Activated naive CD4-positive, alpha-beta T cell treated with anti-CD3 and anti-CD28 coated beads, Interleukin-2, amount 10 ng/mL, durations not matched to agents 7 days and 5 days (primary cell): ENCODE results near the gene TBC1D5.

Experiments used
- CTCF ChIA-PET: fragments of 350-600 bp; sonication (Branson Sonifier 250); formaldehyde crosslinking; loops from one replicate; lab custom pipeline; 2021; ENCODE audit warnings: antibody characterized with exemption; lab: Charles Lee
- DNase-seq: peaks from one replicate; pipeline ENCODE4 v3.0.0-alpha.2; 2020
- H3K27ac Mint-ChIP-seq: one replicate; pipeline ENCODE4 v1.8.0; 2021; ENCODE audit warnings: mild to moderate bottlenecking, moderate library complexity, mixed read lengths
- H3K27me3 Mint-ChIP-seq: one replicate; pipeline ENCODE4 v1.8.0; 2021; ENCODE audit warnings: mild to moderate bottlenecking, mixed read lengths
- H3K36me3 Mint-ChIP-seq: one replicate; pipeline ENCODE4 v1.8.0; 2021; ENCODE audit warnings: mixed read lengths
- H3K4me1 Mint-ChIP-seq: one replicate; pipeline ENCODE4 v1.8.0; 2021; ENCODE audit warnings: mixed read lengths
- H3K4me3 Mint-ChIP-seq: one replicate; pipeline ENCODE4 v1.8.0; 2021; ENCODE audit warnings: mild to moderate bottlenecking, moderate library complexity, mixed read lengths
- H3K9me3 Mint-ChIP-seq: one replicate; pipeline ENCODE4 v1.8.0; 2021; ENCODE audit warnings: mixed read lengths

The TBC1D5 gene

DNA sequence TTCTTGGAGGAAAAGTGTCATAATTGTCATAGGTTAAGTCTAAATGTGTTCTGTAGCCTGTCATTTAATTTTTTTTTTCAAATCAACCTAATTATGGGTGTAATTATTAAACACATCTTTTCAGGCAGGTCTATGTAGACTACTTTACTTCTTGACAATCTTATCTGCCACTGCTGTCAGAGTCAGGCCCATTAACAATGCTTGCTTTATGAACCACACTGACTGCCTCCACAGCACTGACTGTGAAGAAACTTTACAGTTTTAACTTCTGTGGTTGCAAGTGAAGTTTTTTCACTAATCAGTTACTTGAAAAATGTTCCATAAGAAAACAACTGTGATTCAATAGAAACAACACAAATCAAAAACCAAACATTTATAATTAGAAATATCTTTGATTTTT, 449.9 kb downstream of the TBC1D5 start:
- no peak overlapping the region for H3K27ac Mint-ChIP-seq
- no peaks in the 10 kb centered on the region for H3K27me3 Mint-ChIP-seq
- CTCF ChIA-PET, result no interaction called here
- peaks cover 2% of the 10 kb centered on the region for H3K36me3 Mint-ChIP-seq
- H3K9me3 Mint-ChIP-seq, result no peaks in the 10 kb centered on the region
- no peak for DNase-seq
- H3K4me1 Mint-ChIP-seq, result no peaks in the 10 kb centered on the region
- no peak overlapping the region for H3K4me3 Mint-ChIP-seq

DNA sequence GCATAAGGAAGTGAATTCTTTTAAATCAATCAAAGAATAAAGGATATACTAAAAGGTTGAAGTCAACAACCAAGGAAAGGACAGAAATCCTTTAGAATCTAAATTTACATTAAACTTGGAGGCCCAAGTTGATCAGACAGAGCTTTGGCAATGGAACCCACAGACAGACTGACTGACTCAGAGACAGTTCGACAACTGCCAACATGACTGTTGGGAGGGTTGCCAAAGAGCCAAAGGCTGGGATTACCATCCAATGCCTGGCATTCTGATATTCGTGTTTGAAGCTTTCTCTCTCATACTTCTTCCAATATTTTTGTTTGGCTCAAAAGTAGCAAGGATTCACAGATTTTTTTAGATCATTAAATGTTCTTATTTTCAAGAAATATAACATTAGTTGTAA, 451.5 kb downstream of the TBC1D5 start:
- peaks cover 2% of the 10 kb centered on the region for H3K36me3 Mint-ChIP-seq
- no peak overlapping the region for H3K27ac Mint-ChIP-seq
- no peaks in the 10 kb centered on the region for H3K4me1 Mint-ChIP-seq
- H3K27me3 Mint-ChIP-seq, result no peaks in the 10 kb centered on the region
- no peak for DNase-seq
- no peaks in the 10 kb centered on the region for H3K9me3 Mint-ChIP-seq
- no peak overlapping the region for H3K4me3 Mint-ChIP-seq
- CTCF ChIA-PET, result no interaction called here

DNA sequence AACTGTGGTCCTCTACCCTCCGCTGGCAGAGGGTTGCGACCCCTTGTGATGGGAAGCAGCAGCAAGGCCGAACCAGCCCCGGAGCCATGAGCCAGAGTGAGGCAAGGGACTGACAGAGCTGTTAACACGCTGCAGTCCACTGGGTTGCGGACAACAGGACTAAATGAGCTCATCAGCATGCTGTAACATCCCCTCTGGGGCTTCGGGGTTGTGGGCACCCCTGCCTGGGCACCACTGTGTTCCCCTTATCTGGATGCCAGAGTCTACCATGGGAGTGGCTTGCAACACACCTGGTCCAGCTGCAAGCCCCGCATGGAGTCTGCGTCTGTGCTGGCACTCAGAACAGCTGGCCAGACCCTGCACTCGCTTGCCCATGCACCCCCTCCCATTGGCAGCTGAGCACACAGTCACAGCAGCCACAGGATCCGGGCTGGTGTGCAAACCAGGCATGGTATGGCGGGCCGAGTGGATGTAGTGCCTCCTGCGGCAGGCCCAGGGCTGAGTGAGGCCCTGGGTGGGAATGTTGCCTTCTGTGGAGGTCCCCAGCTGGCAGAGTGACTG, 453.5 kb downstream of the TBC1D5 start:
- DNase-seq, result no peak
- Mint-ChIP-seq H3K27ac (no peak overlapping the region), H3K9me3 (no peaks in the 10 kb centered on the region), H3K36me3 (peaks cover 2% of the 10 kb centered on the region), H3K4me3 (no peak overlapping the region), H3K4me1 (no peaks in the 10 kb centered on the region), H3K27me3 (no peaks in the 10 kb centered on the region)
- CTCF ChIA-PET, result no interaction called here

DNA sequence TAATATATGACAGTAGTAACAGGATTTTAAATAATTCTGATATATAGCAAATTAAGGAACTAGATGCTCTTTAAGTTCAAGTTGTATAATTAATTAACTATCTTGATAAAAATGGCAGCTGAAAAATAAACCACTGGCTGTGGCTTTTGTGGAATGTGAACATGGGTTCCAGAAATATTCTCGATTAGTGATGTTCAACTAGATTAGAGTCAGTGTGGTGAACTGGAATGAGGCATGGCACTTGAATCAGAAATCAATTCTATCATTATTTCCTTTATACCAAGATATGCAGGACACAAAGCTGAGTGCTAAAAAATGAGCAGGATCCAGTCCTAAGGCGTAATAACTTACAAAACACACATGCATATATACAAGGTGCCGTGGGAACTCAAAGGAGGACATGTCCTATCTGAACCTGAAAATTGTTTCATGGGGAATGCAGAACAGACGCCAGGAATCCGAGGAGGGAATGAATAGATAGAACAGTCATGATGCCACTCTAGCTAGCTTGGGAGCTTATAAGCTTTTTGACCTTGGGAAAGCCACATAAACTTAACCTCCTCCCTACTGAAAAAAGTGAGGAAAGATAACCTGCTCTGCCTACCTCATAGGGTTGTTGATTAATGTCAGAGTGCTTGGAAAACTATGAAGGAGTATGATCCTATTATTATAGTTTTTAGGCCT, 455.3 kb downstream of the TBC1D5 start:
- no peak overlapping the region for H3K4me3 Mint-ChIP-seq
- no peaks in the 10 kb centered on the region for H3K27me3 Mint-ChIP-seq
- no peak overlapping the region for H3K27ac Mint-ChIP-seq
- H3K36me3 Mint-ChIP-seq, result peaks cover 2% of the 10 kb centered on the region
- no peaks in the 10 kb centered on the region for H3K4me1 Mint-ChIP-seq
- CTCF ChIA-PET, result no interaction called here
- H3K9me3 Mint-ChIP-seq, result no peaks in the 10 kb centered on the region
- no peak for DNase-seq

DNA sequence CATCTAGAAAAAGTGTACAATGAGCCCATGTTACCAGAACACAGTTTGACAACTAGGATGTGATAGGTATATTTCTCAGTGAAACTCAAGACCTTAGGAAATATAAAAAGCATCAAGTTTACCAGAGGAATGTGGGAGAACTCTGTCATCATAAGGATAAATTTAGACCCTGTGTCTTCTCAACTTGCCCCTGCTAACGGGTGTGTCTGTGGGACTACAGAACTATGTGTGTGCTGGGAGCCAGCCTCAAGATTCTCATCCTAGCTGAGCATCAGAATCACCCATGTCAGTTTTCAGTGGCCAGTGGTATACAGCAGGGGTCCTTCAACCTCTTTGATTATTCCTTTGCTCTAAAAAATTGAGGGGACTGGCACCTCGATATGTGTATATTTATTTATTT, 464.4 kb downstream of the TBC1D5 start:
- CTCF ChIA-PET, result no interaction called here
- H3K36me3 Mint-ChIP-seq, result no peaks in the 10 kb centered on the region
- no peak overlapping the region for H3K4me3 Mint-ChIP-seq
- no peaks in the 10 kb centered on the region for H3K9me3 Mint-ChIP-seq
- no peaks in the 10 kb centered on the region for H3K27me3 Mint-ChIP-seq
- no peak overlapping the region for H3K27ac Mint-ChIP-seq
- H3K4me1 Mint-ChIP-seq, result no peaks in the 10 kb centered on the region
- DNase-seq, result no peak

DNA sequence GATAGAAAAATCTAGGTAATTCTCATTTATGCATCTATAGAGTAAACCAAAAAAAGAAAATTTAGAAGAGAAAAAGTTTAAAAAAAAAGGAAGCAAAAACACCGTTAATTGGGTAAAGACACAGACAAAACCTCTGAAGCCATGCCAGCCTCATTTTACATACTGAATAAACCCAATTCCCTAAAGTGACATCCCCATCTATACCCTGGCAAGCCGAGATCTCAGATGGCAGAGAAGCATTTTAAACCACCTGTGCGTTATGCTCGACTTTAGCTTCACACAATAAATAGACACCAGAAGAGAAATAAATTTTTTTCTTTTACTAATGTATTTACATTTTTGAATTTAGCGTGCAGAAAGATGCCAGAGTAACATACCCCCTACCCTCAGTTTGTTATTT, 475.6 kb downstream of the TBC1D5 start:
- H3K9me3 Mint-ChIP-seq, result no peaks in the 10 kb centered on the region
- no peaks in the 10 kb centered on the region for H3K4me1 Mint-ChIP-seq
- no peak for DNase-seq
- no peak overlapping the region for H3K4me3 Mint-ChIP-seq
- no peaks in the 10 kb centered on the region for H3K36me3 Mint-ChIP-seq
- CTCF ChIA-PET, result no interaction called here
- H3K27me3 Mint-ChIP-seq, result no peaks in the 10 kb centered on the region
- no peak overlapping the region for H3K27ac Mint-ChIP-seq

DNA sequence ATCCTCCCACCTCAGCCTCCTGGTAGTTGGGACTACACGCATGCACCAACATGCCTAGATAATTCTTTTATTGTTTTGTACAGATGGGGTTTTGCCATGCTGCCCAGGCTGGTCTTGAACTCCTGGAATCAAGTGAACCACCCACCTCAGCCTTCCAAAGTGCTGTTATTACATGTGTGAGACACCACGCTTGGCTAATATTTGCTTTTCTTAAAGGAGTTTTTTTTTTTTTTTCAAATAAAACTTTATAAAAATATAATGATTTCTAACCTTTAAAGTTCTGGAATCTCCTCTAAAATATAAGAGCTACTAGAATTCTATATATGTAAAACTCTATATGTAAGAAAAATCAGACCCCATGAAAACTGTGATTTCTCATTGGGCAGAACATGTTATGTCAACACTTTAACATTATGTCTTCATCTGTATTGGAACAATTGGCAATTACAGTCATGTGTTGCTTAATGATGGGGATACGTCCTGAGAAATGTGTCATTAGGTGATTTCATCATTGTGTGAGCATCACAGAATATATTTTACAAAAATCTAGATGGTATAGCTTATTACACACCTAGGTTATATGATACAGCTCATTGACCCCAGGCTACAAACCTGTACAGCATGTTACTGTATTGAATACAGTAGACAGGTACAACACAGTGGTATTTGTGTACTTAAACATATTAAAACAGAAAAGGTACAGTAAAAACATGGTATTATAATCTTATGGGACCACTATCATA, 480.6 kb downstream of the TBC1D5 start:
- no peak for DNase-seq
- no peaks in the 10 kb centered on the region for H3K27me3 Mint-ChIP-seq
- no peak overlapping the region for H3K27ac Mint-ChIP-seq
- no peak overlapping the region for H3K4me3 Mint-ChIP-seq
- no peaks in the 10 kb centered on the region for H3K4me1 Mint-ChIP-seq
- no peaks in the 10 kb centered on the region for H3K36me3 Mint-ChIP-seq
- no peaks in the 10 kb centered on the region for H3K9me3 Mint-ChIP-seq
- CTCF ChIA-PET, result interaction anchor here (0.7 kb wide), 1 partner anchor 118 kb away, joined by 3 read pairs; no protein-coding TSS in a partner anchor

DNA sequence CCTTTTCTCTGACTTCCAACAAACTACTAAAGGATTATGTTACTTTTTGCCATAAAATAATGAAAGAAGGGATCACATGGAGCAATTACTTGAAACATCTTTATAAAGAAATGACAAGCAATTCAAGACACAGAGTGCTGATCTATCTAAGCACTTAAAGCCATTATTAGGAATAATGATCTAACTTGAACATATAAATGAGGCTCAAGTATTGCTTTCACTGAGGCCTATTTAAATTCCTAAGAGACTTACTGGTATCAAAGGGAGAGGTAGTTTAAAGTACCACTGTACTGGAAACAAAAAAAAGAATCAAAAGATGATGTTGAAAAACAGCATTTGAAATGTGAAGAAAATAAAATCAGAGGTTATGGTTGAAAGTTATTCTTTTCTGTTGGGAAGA, 482.2 kb downstream of the TBC1D5 start:
- Mint-ChIP-seq H3K9me3 (no peaks in the 10 kb centered on the region), H3K27me3 (no peaks in the 10 kb centered on the region), H3K4me3 (no peak overlapping the region), H3K27ac (no peak overlapping the region), H3K36me3 (no peaks in the 10 kb centered on the region), H3K4me1 (no peaks in the 10 kb centered on the region)
- no peak for DNase-seq
- CTCF ChIA-PET, result interaction anchor here (0.8 to 1.5 kb wide), 4 partner anchors 9 to 581 kb away, joined by 3 to 5 read pairs (median 4); no protein-coding TSS in a partner anchor

DNA sequence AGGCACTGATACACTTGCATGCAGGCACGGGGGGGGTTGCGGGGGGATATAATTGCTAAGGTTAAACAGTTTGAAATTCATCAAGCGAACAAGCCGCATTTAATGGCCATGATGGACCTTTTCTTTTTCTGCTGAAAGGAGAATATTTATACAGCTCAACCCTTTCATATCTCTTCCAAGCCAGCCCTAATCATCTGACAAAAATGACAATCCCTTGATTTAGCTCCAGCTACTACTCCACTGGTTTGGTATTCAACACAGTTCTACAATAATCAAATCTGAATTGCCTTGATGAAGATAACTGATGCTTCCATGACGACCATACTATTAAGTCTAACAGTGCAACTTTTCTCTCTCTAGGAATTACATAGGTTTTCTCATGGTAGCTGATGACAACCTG, 482.7 kb downstream of the TBC1D5 start:
- H3K27me3 Mint-ChIP-seq, result no peaks in the 10 kb centered on the region
- H3K27ac Mint-ChIP-seq, result no peak overlapping the region
- no peaks in the 10 kb centered on the region for H3K4me1 Mint-ChIP-seq
- H3K9me3 Mint-ChIP-seq, result no peaks in the 10 kb centered on the region
- no peak for DNase-seq
- CTCF ChIA-PET, result interaction anchor here (0.8 to 1.5 kb wide), 5 partner anchors 9 to 582 kb away, joined by 3 to 6 read pairs (median 4); no protein-coding TSS in a partner anchor
- H3K4me3 Mint-ChIP-seq, result no peak overlapping the region
- H3K36me3 Mint-ChIP-seq, result no peaks in the 10 kb centered on the region

DNA sequence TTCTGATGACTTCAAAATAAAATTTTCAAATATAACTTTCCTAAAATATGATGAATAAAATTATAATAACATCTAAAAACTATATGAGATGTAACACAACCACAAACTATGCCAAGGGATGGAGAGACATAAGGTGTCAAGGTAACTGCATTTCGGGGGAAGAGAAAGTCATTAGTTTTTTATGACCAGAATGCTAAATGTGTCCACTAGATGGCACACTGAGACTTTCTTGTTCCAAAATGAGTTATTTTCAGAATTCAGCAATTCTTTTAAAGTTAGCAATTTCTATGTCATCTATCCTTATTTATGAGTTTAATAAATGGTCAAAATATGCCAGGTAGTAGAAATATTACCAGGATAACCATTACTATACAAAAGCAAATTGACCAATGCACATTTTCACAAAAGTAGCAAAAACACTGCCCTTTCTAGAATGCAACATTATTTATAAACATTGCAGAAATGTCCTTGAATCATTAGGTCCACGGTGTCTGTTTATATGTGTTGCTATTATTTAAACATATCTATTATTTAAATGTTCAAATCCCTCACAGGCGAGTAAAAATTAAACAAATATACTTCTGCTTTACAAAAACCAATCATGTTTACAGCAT, 483.5 kb downstream of the TBC1D5 start:
- no peaks in the 10 kb centered on the region for H3K4me1 Mint-ChIP-seq
- H3K27ac Mint-ChIP-seq, result no peak overlapping the region
- no peaks in the 10 kb centered on the region for H3K9me3 Mint-ChIP-seq
- H3K27me3 Mint-ChIP-seq, result no peaks in the 10 kb centered on the region
- DNase-seq, result peak; percentile 25
- no peak overlapping the region for H3K4me3 Mint-ChIP-seq
- CTCF ChIA-PET, result interaction anchor here (0.8 to 2.9 kb wide), 6 partner anchors 10 to 582 kb away, joined by 3 to 13 read pairs (median 6); no protein-coding TSS in a partner anchor
- H3K36me3 Mint-ChIP-seq, result no peaks in the 10 kb centered on the region

DNA sequence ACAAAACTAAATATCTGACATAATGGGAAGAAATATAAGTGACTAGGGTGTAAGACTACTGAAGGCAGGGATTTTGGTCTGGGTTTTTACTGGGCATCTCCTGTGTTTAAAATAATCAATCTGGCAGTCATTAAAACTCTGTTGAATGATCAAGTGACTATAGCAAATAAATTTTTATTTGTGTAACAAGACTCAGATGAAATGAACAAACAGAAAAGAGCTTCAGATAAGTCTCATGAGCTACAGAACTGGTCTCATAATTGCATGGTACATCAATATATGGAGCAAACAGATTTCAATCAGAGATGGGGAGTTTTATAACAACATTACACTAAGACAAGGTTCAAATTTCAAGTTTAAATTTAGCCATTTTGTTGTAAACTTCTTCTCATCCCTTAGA, 485.2 kb downstream of the TBC1D5 start:
- H3K27ac Mint-ChIP-seq, result no peak overlapping the region
- no peaks in the 10 kb centered on the region for H3K27me3 Mint-ChIP-seq
- no peak for DNase-seq
- no peak overlapping the region for H3K4me3 Mint-ChIP-seq
- no peaks in the 10 kb centered on the region for H3K4me1 Mint-ChIP-seq
- H3K36me3 Mint-ChIP-seq, result no peaks in the 10 kb centered on the region
- no peaks in the 10 kb centered on the region for H3K9me3 Mint-ChIP-seq
- CTCF ChIA-PET, result interaction anchor here (1.2 to 2.9 kb wide), 3 partner anchors 10 to 584 kb away, joined by 4 to 13 read pairs (median 6); no protein-coding TSS in a partner anchor

DNA sequence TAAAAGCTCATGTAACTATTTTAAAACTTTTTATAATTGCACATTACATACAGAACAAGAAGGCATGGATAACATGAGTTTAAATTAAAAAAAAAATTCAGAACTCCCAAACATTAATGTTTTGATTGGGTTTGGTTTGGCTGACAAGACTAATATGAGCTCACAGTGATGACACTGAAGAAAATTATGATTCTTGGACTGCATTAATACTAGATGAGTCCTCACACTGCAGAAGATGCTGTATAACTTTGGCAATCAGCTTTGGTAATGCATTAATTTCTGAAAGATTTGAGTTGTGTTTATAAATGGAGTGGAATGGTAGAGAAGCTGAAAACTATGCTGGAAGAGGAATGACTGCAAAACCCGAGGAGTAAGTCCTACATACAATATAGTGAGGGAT, 498.8 kb downstream of the TBC1D5 start:
- CTCF ChIA-PET, result interaction anchor here (0.7 kb wide), 2 partner anchors 255 to 976 kb away, joined by 3 read pairs; no protein-coding TSS in a partner anchor
- Mint-ChIP-seq H3K27me3 (no peaks in the 10 kb centered on the region), H3K4me3 (no peak overlapping the region), H3K4me1 (no peaks in the 10 kb centered on the region), H3K36me3 (no peaks in the 10 kb centered on the region), H3K9me3 (no peaks in the 10 kb centered on the region), H3K27ac (no peak overlapping the region)
- no peak for DNase-seq

DNA sequence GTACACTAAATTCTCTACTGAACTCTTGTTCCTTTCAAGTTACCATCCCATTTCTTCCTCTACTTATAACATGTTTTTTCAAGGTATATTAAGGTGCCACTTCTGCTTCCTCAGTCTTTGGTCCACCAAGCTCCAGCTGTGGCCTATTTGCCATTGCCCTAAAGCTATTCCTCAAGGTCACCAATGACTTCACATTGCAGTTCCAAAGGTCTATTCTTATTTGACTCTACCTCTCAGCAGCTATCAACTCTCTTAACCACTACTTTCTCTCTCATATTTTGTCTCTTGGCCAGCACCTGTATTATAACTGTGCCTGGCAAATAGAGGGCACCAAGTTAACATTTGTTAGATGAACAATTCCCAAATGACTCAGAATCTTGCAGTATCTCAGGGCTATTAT, 503.0 kb downstream of the TBC1D5 start:
- no peak overlapping the region for H3K27ac Mint-ChIP-seq
- H3K36me3 Mint-ChIP-seq, result no peaks in the 10 kb centered on the region
- CTCF ChIA-PET, result interaction anchor here (1.2 kb wide), 1 partner anchor 174 kb away, joined by 4 read pairs; no protein-coding TSS in a partner anchor
- DNase-seq, result no peak
- no peak overlapping the region for H3K4me3 Mint-ChIP-seq
- no peaks in the 10 kb centered on the region for H3K27me3 Mint-ChIP-seq
- no peaks in the 10 kb centered on the region for H3K9me3 Mint-ChIP-seq
- peaks cover 11% of the 10 kb centered on the region for H3K4me1 Mint-ChIP-seq

DNA sequence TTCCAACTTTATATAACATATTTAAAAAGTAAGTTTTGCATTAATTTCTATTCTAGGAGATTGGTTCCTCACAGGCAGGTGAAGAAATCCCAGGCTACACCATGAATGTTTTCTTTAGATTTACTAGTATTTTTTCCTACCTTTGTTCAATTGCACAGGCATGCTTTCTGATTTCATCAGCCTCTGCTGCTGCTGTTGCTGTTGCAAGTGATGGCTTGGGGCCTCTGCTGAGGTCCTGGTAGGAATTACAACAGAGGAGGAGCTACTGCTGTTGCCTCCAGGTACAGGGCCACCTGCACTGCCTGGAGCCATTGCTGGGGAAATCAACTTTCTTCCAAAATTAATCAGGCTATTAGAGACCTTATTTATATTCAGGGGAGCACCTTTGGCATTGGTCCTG, 504.4 kb downstream of the TBC1D5 start:
- no peaks in the 10 kb centered on the region for H3K36me3 Mint-ChIP-seq
- CTCF ChIA-PET, result interaction anchor here (0.9 to 1.0 kb wide), 2 partner anchors 353 to 603 kb away, joined by 3 read pairs; partner anchors contain the start of gene PLCL2
- no peaks in the 10 kb centered on the region for H3K9me3 Mint-ChIP-seq

More for the DNA sequence above, 504.4 kb downstream of the TBC1D5 start:
- Mint-ChIP-seq H3K4me3 (no peak overlapping the region), H3K27ac (no peak overlapping the region), H3K27me3 (no peaks in the 10 kb centered on the region), H3K4me1 (peaks cover 21% of the 10 kb centered on the region)
- no peak for DNase-seq
